Progenitor cell of endocrine pancreas (in vitro differentiated cells): ENCODE data around the gene BNC2. TPM values are rescaled to one million over a fixed set of nuclear protein-coding genes. Genes with fewer than 3 reads are reported as not detected.

Experiments
- DNase-seq: peaks from one replicate; pipeline ENCODE4 v3.0.0; 2021; ENCODE audit warnings: low spot score; ENCODE audit not compliant: unreplicated experiment
- H3K27ac Mint-ChIP-seq: 2 replicates; pipeline ENCODE4 v1.8.0; 2021; ENCODE audit warnings: mild to moderate bottlenecking, moderate library complexity, mixed read lengths
- H3K27me3 Mint-ChIP-seq: 2 replicates; pipeline ENCODE4 v1.8.0; 2021; ENCODE audit warnings: mixed read lengths
- H3K36me3 Mint-ChIP-seq: 2 replicates; pipeline ENCODE4 v1.8.0; 2022; ENCODE audit warnings: mixed read lengths; ENCODE audit not compliant: insufficient read depth
- H3K4me1 Mint-ChIP-seq: 2 replicates; pipeline ENCODE4 v1.8.0; 2021; ENCODE audit warnings: low read depth, mixed read lengths
- H3K4me3 Mint-ChIP-seq: 2 replicates; pipeline ENCODE4 v1.8.0; 2021; ENCODE audit warnings: low read depth, mild to moderate bottlenecking, moderate library complexity, mixed read lengths
- H3K9me3 Mint-ChIP-seq: 2 replicates; pipeline ENCODE4 v1.8.0; 2021; ENCODE audit warnings: low read depth, mixed read lengths
- CTCF ChIP-seq: fragments of 200-600 bp; sonication (generic); IDR thresholded peaks from one replicate; pipeline ENCODE4 v1.5.0; 2021; ENCODE audit warnings: antibody characterized with exemption, mild to moderate bottlenecking; ENCODE audit not compliant: unreplicated experiment
- total RNA-seq: library from RNA; stranded (reverse); gene quantifications from 2 replicates; pipeline ENCODE4 v1.2.1, GENCODE V29; 2021

Gene BNC2
- total RNA-seq, 1 donor from 2014 or later = 1.0 TPM

GRCh38 chr9:16690205-16690604, 180.3 kb downstream of the BNC2 start:
- DNase-seq = no peak

GRCh38 chr9:16689351-16689938, 181.0 kb downstream of the BNC2 start:
- Mint-ChIP-seq H3K4me1 (no peaks in the 10 kb centered on the region), H3K36me3 (no peaks in the 10 kb centered on the region), H3K4me3 (no peak overlapping the region), H3K27me3 (no peaks in the 10 kb centered on the region), H3K9me3 (no peaks in the 10 kb centered on the region), H3K27ac (no peak overlapping the region)
- no peak for TF ChIP-seq CTCF
- no peak for DNase-seq

More at GRCh38 chr9:16690205-16690604, 180.3 kb downstream of the BNC2 start:
- no peaks in the 10 kb centered on the region for H3K27me3 Mint-ChIP-seq
- no peaks in the 10 kb centered on the region for H3K9me3 Mint-ChIP-seq
- no peaks in the 10 kb centered on the region for H3K4me1 Mint-ChIP-seq
- H3K27ac Mint-ChIP-seq = no peak overlapping the region
- no peak for TF ChIP-seq CTCF
- H3K36me3 Mint-ChIP-seq = no peaks in the 10 kb centered on the region
- no peak overlapping the region for H3K4me3 Mint-ChIP-seq

- no peaks in the 10 kb centered on the region for H3K4me1 Mint-ChIP-seq
- H3K9me3 Mint-ChIP-seq = no peaks in the 10 kb centered on the region
- H3K27me3 Mint-ChIP-seq = no peaks in the 10 kb centered on the region
- no peaks in the 10 kb centered on the region for H3K36me3 Mint-ChIP-seq
- no peak overlapping the region for H3K27ac Mint-ChIP-seq
- TF ChIP-seq CTCF = no peak
- H3K4me3 Mint-ChIP-seq = no peak overlapping the region
- DNase-seq = no peak
Observed at GRCh38 chr9:16688814-16689213, 181.7 kb downstream of the BNC2 start.

GRCh38 chr9:16687678-16688369, 182.6 kb downstream of the BNC2 start:
- Mint-ChIP-seq H3K36me3 (no peaks in the 10 kb centered on the region), H3K4me3 (no peak overlapping the region), H3K4me1 (no peaks in the 10 kb centered on the region), H3K27me3 (no peaks in the 10 kb centered on the region), H3K9me3 (no peaks in the 10 kb centered on the region), H3K27ac (no peak overlapping the region)
- no peak for DNase-seq
- TF ChIP-seq CTCF = no peak

- DNase-seq = no peak
- no peak overlapping the region for H3K27ac Mint-ChIP-seq
- TF ChIP-seq CTCF = no peak
- H3K9me3 Mint-ChIP-seq = no peaks in the 10 kb centered on the region
- no peaks in the 10 kb centered on the region for H3K36me3 Mint-ChIP-seq
- H3K4me1 Mint-ChIP-seq = no peaks in the 10 kb centered on the region
- peaks cover 4% of the 10 kb centered on the region for H3K27me3 Mint-ChIP-seq
- no peak overlapping the region for H3K4me3 Mint-ChIP-seq
Observed at GRCh38 chr9:16683326-16683725, 187.1 kb downstream of the BNC2 start.
